ENCODE data around the gene ARF1.

ARF1 gene

GRCh38 chr1:228088586-228089498, 6.3 kb downstream of the ARF1 start:
- DNase-seq, result no peak

- no peak for DNase-seq
Measured at GRCh38 chr1:228089519-228090380, 7.2 kb downstream of the ARF1 start.

- no peak for DNase-seq
Measured at GRCh38 chr1:228090613-228091081, 8.1 kb downstream of the ARF1 start.

- DNase-seq, result no peak
Measured at GRCh38 chr1:228091084-228091483, 8.6 kb downstream of the ARF1 start.

DNA sequence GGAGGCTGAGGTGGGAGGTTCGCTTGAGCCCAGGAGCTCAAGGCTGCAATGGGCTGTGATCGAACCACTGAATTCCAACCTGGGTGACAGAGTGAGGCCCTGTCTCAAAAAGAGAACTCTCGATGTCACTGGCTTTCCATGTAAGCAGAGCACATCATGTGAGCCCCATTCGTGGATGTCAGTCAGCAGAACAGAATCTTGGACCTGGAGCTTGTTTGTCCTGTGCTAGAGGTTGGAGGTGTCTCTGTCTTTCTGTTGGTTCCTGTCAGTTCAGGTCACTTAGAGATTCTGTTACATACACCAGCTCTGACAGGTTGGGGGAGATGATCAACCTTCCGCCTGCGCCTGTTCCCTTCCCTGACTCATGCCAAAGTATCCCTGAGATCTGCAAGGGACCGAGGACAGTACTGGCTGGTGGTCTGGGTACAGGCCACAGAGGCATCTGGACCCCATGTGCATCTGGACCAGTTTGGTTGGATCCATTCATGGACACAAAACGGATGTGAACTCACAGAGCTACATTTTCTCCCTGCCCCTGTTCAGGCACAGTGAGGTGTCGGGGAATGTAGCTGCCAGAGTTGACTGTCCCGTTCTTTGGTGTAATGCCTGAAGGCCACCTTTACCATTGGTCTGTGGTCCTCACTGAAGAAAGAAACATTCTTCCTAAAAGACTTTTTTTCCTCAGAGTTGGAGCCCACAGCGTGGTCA, 10.0 kb downstream of the ARF1 start:
- no peak for DNase-seq

GRCh38 chr1:228093050-228093906, 10.8 kb downstream of the ARF1 start:
- DNase-seq, result no peak

DNA sequence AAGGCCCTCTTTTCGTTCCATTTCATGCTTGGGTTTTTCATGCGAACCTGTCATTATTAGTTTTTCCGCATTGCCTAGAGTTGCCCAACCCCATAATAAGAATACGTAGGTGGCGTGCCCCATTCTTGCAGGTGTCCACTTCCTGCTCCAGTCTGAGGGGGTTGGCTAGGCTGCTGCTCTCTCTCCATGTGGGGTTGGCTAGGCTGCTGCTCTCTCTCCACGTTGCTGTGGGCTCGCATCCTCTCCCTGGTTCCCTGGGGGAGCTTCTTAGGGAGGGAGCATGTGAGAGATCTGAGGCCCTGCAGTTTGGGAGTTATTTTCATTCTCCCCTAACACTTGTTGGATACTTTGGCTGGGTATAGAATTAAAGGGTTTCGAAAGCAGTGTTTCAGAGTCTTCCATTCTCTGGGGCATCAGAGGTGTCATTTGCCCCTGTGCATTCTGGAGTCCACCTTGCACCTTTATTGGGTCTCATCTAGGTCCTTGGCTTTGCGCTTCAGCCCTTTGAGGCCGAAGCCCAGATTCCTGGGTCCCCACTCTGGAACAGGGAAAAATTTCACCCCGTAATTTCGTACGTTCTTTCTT, 12.0 kb downstream of the ARF1 start:
- DNase-seq, result no peak

DNA sequence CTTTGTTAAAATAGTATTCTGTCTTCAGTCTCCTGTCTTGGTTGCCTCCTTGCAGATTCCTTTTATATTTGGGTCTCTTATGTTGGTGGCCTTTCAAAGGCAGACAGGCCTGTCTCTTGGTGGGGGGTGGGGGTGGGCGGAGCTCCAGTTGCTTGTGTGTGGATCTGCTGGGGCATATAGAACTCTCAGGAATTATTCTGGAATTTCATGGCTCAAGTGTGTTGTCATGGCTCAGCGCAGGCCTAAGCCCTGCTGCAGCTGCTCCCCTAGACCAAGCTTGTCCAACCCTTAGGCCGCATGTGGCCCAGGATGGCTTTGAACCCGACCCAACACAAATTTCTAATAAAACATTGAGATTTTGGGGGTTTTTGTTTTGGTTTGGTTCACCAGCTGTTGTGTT, 12.7 kb downstream of the ARF1 start:
- no peak for DNase-seq

DNA sequence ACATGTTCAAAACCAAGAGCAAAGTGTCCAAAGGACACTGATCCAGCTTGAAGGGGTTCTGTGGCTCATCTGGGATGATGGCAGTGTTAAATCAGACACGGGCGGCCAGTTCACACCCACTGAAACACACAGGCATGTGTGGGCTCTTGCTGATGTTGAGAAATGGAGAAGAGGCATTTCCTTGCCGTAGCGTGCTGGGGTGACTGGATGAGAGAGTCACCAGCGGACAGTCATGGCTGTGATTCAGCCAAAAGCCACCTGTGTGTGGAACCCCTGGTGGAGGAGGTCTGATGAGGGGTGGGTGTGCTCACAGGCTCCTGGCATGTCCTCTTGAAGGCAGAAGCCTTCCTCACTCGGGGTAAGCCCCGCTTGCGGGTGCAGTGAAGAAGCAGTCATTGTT, 13.4 kb downstream of the ARF1 start:
- DNase-seq, result no peak

DNA sequence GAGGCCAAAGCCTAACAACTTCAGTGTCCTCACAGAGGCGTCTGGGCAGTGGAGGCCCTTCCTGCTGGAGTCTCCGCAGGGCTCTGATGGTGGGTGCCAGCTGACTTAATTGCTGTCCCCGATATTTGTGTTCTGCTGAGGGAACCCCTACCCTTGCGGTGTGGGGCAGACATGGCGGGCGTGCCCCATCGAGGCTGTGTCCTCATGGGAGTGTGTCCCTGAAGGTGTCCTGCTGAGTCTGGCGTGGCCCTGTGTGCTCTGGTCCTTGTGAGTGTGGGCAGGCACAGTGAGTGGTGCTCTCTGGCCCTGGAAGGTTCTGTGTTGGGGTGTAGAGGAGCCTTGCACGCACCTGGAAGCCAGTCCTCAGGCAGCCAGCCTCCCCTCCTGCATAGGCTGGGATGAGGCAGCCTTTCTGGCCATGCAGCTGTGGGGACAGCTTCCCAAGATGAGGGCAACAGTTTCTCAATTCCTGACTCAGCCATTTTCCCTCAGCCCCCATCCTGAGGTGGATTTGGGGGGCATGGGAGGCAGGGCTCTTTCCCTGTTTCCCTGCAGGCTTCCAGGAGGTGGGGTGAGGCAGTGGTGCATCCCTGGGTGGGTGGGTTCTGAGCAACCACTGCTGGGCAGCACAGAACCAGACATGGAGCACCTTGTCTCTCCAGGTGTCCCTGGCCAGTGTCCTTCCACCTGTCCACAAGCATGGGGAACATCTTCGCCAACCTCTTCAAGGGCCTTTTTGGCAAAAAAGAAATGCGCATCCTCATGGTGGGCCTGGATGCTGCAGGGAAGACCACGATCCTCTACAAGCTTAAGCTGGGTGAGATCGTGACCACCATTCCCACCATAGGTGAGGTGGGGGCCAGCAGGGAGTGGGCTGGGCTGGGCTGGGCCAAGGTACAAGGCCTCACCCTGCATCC, 14.2 kb downstream of the ARF1 start:
- no peak for DNase-seq

- DNase-seq, result no peak
Measured at GRCh38 chr1:228097333-228098081, 15.0 kb downstream of the ARF1 start.

DNA sequence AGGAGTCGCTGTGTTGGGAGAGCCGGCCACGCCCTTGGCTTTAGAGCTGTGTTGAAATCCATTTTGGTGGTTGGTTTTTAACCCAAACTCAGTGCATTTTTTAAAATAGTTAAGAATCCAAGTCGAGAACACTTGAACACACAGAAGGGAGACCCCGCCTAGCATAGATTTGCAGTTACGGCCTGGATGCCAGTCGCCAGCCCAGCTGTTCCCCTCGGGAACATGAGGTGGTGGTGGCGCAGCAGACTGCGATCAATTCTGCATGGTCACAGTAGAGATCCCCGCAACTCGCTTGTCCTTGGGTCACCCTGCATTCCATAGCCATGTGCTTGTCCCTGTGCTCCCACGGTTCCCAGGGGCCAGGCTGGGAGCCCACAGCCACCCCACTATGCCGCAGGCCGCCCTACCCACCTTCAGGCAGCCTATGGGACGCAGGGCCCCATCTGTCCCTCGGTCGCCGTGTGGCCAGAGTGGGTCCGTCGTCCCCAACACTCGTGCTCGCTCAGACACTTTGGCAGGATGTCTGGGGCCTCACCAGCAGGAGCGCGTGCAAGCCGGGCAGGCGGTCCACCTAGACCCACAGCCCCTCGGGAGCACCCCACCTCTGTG, 15.9 kb downstream of the ARF1 start:
- no peak for DNase-seq

GRCh38 chr1:228099331-228099732, 16.8 kb downstream of the ARF1 start:
- no peak for DNase-seq

GRCh38 chr1:228100822-228101613, 18.5 kb downstream of the ARF1 start:
- DNase-seq, result no peak

DNA sequence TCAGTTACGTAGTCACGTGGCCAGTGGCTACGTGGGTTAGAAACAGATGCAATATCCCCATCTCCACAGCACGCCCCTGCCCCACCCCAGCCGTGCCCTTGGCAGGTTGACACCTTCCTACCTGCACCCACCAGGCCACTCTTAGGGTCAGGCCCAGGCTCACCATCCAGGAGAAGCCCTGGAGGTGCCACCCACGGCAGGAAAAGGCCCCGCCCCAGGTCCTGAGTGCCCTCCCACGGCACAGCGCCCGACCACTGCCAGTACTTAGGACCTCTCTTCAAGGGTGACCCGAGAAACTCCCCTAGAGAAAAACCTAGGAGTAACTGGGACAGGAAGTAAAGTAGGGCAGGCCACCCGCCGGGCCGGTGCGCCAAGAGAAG, 19.1 kb downstream of the ARF1 start:
- DNase-seq, result no peak

DNA sequence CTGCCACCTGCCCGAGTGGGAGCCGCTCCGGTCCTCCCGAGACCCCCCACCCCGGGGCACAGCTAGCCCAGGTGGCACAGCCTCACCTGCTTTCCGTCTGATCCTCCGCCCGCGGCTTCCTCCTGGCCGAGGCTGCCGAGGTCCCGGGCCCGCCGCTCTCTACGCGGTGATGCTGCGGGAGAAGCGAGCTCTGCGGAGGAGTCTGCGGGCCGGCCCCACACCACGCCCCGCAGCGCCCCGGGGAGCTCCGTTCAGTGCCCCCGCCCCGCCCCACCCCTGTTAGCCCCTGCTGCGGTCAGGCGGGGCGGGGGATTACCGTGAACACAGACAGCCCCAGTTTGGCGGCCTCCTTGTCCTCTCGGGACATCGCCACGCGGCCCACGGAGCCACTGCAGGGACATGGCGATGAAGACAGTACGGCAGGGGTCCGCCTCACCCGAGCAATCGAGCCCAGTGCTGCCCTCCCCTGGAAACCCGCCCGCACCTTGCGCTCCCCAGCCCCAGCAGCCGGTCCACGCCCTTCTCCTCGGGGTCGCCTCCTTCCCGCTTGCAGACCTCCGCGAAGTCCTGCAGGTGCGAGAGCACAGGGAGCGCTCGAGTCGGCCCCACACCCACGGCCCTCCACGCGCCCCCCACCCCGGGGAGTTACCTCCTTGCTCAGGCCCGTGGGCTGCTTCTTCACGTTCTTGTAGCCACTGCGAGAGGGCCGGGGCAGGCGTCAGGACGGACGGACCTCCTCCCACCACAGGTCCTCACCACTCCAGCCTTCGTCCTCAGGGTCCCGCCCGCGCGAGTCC, 19.7 kb downstream of the ARF1 start:
- no peak for DNase-seq

GRCh38 chr1:228102791-228103620, 20.5 kb downstream of the ARF1 start, which contains the start of gene C1orf35:
TSS of gene C1orf35 (minus strand) at chr1:228103325. CDS start at chr1:228103227, 98 bp downstream.
- DNase-seq, result peak; percentile 87

Data from DMS79 treated with DMSO at 0.1 percent for 48 hours (cell line).